Smooth muscle cell (in vitro differentiated cells): ENCODE measurements around the gene COL9A2. TPM values are rescaled to one million over a fixed set of nuclear protein-coding genes. Genes with fewer than 3 reads are reported as not detected.

Source experiments
- DNase-seq: peaks from one replicate; lab custom pipeline; 2025; ENCODE audit not compliant: unreplicated experiment; lab: John Stamatoyannopoulos, UW
- H2AFZ ChIP-seq: fragments of 200-600 bp; sonication (generic); 2 replicates; pipeline ENCODE4 v1.6.0; 2016; ENCODE audit warnings: antibody characterized with exemption, low read depth, mild to moderate bottlenecking
- H3F3A ChIP-seq: fragments of 200-600 bp; sonication (generic); 2 replicates; pipeline ENCODE4 v1.6.0; 2017; ENCODE audit warnings: antibody characterized with exemption, low read depth
- H3K27ac ChIP-seq: fragments of 200-600 bp; sonication (generic); 2 replicates; pipeline ENCODE4 v1.5.1; 2016; ENCODE audit warnings: low read depth, mild to moderate bottlenecking
- H3K27me3 ChIP-seq: fragments of 200-600 bp; sonication (generic); 2 replicates; pipeline ENCODE4 v1.6.1; 2016; ENCODE audit warnings: low read depth, mild to moderate bottlenecking
- H3K36me3 ChIP-seq: fragments of 200-600 bp; sonication (generic); 2 replicates; pipeline ENCODE4 v1.5.1; 2016; ENCODE audit warnings: low read depth
- H3K4me1 ChIP-seq: fragments of 200-600 bp; sonication (generic); 2 replicates; pipeline ENCODE4 v1.5.1; 2016; ENCODE audit warnings: low read depth
- H3K4me2 ChIP-seq: fragments of 200-600 bp; sonication (generic); 2 replicates; pipeline ENCODE4 v1.6.0; 2016; ENCODE audit warnings: mild to moderate bottlenecking
- H3K4me3 ChIP-seq: fragments of 200-600 bp; sonication (generic); 2 replicates; pipeline ENCODE4 v1.5.1; 2016; ENCODE audit warnings: mild to moderate bottlenecking
- H3K79me2 ChIP-seq: fragments of 200-600 bp; sonication (generic); 2 replicates; pipeline ENCODE4 v1.6.0; 2016; ENCODE audit warnings: low read depth, mild to moderate bottlenecking
- H3K9ac ChIP-seq: fragments of 200-600 bp; sonication (generic); 2 replicates; pipeline ENCODE4 v1.6.0; 2016; ENCODE audit warnings: low read depth
- H3K9me3 ChIP-seq: fragments of 200-600 bp; sonication (generic); replicated peaks from 2 replicates; pipeline ENCODE4 v1.5.1; 2016; ENCODE audit warnings: low read depth
- H4K20me1 ChIP-seq: fragments of 200-600 bp; sonication (generic); 2 replicates; pipeline ENCODE4 v1.6.0; 2016; ENCODE audit warnings: low read depth
- WGBS: methylation state at CpG from one replicate; pipeline ENCODE4 v1.1.7; 2016; ENCODE audit warnings: low lambda C conversion rate; 5-methylcytosine and 5-hydroxymethylcytosine counted together
- polyA plus RNA-seq: library from polyadenylated mRNA; unstranded; fragments of >200 nt; fragmentation: Nextera tagmentation; extraction: Ambion mirVana; gene quantifications from 2 replicates; pipeline ENCODE4 v1.2.1, GENCODE V29; 2016
- total RNA-seq: library from RNA; depleted of rRNA; stranded (reverse); fragments of >200 nt; gene quantifications from 2 replicates; pipeline ENCODE4 v1.2.3, GENCODE V29; 2014
- TF ChIP-seq, protein P1 (sequence below): fragments of 200-600 bp; sonication (generic); IDR thresholded peaks from 2 replicates; pipeline ENCODE4 v1.5.1; 2017; ENCODE audit warnings: borderline replicate concordance, mild to moderate bottlenecking, antibody characterized with exemption; ENCODE audit not compliant: insufficient read depth, poor library complexity, severe bottlenecking

The COL9A2 gene
- total RNA-seq (6.5 and 8.0 TPM in 2 replicates), polyA plus RNA-seq (16.0 and 24.5 TPM in 2 replicates)

DNA sequence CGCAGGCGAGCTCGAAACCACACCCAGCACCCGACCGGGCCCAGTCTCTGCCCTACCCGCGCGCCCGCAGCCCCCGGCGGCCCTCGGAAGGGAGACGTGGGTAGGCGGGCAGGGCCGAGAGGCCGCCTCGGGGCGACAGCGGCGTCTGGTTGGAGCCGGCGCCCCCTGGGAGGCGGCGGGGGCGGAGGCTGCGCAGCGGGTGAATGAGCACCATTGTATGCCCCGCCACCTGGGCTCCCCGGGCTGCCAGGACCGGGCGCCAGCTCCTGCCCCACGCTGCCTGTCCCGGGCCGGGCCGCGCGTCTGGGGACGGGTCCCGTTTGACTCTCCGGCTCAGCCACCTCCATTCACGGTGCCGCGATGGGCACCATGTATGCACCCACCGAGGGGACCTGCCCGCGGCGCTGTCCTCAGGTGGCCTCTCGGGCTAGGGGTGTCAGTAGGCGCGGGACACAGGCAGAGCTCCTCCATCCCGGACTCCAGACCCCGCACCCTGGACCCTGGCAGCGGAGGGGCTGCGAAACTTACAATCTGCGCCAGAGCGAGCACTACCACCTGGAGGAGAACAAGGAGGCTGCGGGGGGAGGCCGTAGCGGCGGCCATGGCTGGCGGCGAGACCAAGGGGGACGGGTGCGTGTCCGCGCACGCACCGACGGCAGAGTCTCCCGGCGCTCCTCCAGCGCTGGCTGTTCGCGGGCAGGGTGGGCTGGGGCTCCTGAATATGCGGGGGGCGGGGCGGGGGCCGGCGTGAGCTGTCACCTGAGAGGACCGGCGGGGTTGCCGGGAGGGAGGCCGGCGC lies at the start of gene COL9A2:
COL9A2 (minus strand) TSS at position 692 of the 799 bp plus-strand sequence; CDS start at position 603, 89 bp downstream.
- Histone ChIP-seq H3K4me3 (peak within 1 kb of the TSS; percentile 49), H3F3A (peaks cover 3% of the 10 kb centered on the region), H2AFZ (peak within 1 kb of the TSS; percentile 81), H3K4me2 (peak within 1 kb of the TSS; percentile 88), H3K27me3 (peaks cover 25% of the 10 kb centered on the region), H3K36me3 (no peaks in the 10 kb centered on the region), H3K79me2 (no peaks in the 10 kb centered on the region), H4K20me1 (no peaks in the 10 kb centered on the region), H3K9ac (no peak within 1 kb of the TSS), H3K9me3 (no peaks in the 10 kb centered on the region), H3K27ac (no peak within 1 kb of the TSS), H3K4me1 (peaks cover 18% of the 10 kb centered on the region)
- DNase-seq = peak; percentile 28
- 2% methylated on average over 53 of the region's 84 CpGs for WGBS
- TF ChIP-seq, protein P1, sequence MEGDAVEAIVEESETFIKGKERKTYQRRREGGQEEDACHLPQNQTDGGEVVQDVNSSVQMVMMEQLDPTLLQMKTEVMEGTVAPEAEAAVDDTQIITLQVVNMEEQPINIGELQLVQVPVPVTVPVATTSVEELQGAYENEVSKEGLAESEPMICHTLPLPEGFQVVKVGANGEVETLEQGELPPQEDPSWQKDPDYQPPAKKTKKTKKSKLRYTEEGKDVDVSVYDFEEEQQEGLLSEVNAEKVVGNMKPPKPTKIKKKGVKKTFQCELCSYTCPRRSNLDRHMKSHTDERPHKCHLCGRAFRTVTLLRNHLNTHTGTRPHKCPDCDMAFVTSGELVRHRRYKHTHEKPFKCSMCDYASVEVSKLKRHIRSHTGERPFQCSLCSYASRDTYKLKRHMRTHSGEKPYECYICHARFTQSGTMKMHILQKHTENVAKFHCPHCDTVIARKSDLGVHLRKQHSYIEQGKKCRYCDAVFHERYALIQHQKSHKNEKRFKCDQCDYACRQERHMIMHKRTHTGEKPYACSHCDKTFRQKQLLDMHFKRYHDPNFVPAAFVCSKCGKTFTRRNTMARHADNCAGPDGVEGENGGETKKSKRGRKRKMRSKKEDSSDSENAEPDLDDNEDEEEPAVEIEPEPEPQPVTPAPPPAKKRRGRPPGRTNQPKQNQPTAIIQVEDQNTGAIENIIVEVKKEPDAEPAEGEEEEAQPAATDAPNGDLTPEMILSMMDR = no peak

DNA sequence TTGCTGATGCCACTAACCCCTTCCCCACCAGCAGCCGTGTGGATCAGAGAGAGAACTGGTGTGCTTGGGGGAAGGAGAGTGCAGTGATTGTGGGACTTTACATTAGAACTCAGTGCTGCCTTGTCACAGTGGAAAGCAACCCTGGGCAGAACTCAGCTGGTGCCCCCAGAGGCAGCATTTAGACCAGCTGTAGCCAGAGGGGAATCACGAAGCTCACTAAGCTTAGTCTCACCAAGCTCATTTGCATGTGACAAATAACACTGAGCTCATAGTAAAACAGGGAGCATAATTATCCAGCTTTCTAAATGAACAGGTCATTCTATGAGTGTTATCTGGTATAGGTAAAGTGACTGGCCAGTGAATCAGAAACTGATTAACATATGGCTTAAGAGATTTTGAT lies 46.6 kb upstream of the COL9A2 start:
- no peaks in the 10 kb centered on the region for H4K20me1 ChIP-seq
- TF ChIP-seq, protein P1 = no peak
- no peak overlapping the region for H3K9ac ChIP-seq
- DNase-seq = no peak
- no peaks in the 10 kb centered on the region for H3K27me3 ChIP-seq
- no peak overlapping the region for H2AFZ ChIP-seq
- no peak overlapping the region for H3K27ac ChIP-seq
- H3K9me3 ChIP-seq = peaks cover 9% of the 10 kb centered on the region
- WGBS = 21% methylated on average over 2 of the region's 2 CpGs
- H3K4me1 ChIP-seq = no peaks in the 10 kb centered on the region
- H3F3A ChIP-seq = no peaks in the 10 kb centered on the region
- no peaks in the 10 kb centered on the region for H3K79me2 ChIP-seq
- no peak overlapping the region for H3K4me2 ChIP-seq
- H3K36me3 ChIP-seq = no peaks in the 10 kb centered on the region
- no peak overlapping the region for H3K4me3 ChIP-seq

DNA sequence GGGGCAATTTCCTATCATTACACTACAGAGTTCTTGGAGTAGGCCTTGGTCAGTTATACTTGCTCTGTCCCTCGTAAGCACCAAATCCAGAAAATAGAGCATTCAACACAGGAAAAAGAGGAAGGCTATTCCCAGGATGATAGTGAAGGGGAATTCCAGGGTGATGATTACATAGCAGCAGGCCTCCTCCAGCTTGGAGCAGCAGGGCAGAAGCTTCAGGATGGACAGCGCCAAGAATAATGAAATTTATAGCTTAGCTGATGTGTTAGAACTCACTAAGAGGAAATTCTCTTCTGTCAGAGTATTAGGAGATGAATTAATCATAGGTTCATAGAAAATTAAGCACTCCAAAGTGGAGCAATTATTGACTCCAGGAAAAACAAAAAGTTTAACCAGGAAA lies 45.6 kb upstream of the COL9A2 start:
- WGBS = 43% methylated on average over 2 of the region's 2 CpGs
- H3K27ac ChIP-seq = no peak overlapping the region
- H4K20me1 ChIP-seq = no peaks in the 10 kb centered on the region
- H3K4me2 ChIP-seq = no peak overlapping the region
- H3K36me3 ChIP-seq = no peaks in the 10 kb centered on the region
- H2AFZ ChIP-seq = no peak overlapping the region
- TF ChIP-seq, protein P1 = no peak
- no peaks in the 10 kb centered on the region for H3K27me3 ChIP-seq
- H3F3A ChIP-seq = no peaks in the 10 kb centered on the region
- no peak overlapping the region for H3K4me3 ChIP-seq
- H3K9me3 ChIP-seq = peaks cover 15% of the 10 kb centered on the region
- DNase-seq = no peak
- H3K79me2 ChIP-seq = no peaks in the 10 kb centered on the region
- H3K9ac ChIP-seq = no peak overlapping the region
- no peaks in the 10 kb centered on the region for H3K4me1 ChIP-seq
